GM12878 (cell line): Measurements from ENCODE around the gene TEX47. TPM values are rescaled to one million over a fixed set of nuclear protein-coding genes. Genes with fewer than 3 reads are reported as not detected.

Experiments used
- ATAC-seq: fragments of 200-7000 bp; cut with Tn5 transposase; 3 replicates; pipeline ENCODE4 v1.9.1; 2020; ENCODE audit warnings: mild to moderate bottlenecking, moderate library complexity
- BruUV-seq: library from RNA; stranded (reverse); fragments of 400-500 nt; replicated peaks from 2 replicates; lab custom pipeline; 2021; lab: Mats Ljungman, UMichigan
- CTCF ChIA-PET: fragments of 300-600 bp; sonication (Branson Sonifier 250); formaldehyde crosslinking; extraction: SDS; loops from one replicate; lab custom pipeline; 2021; ENCODE audit warnings: inconsistent platforms; lab: Yijun Ruan, JAX
- POLR2A ChIA-PET: fragments of 350-600 bp; formaldehyde crosslinking; extraction: SDS; loops from one replicate; lab custom pipeline; 2021; ENCODE audit warnings: inconsistent platforms; lab: Charles Lee
- RAD21 ChIA-PET: fragments of 300-600 bp; sonication (Branson Sonifier 250); formaldehyde crosslinking; loops from one replicate; lab custom pipeline; 2023; ENCODE audit warnings: antibody characterized with exemption; ENCODE audit not compliant: unreplicated experiment; lab: Charles Lee
- SMC1A ChIA-PET: fragments of 300-600 bp; sonication (Branson Sonifier 250); formaldehyde crosslinking; loops from one replicate; lab custom pipeline; 2023; ENCODE audit not compliant: unreplicated experiment, uncharacterized antibody; lab: Charles Lee
- DNase-seq: peaks from one replicate; pipeline ENCODE4 v3.0.0-alpha.2; 2011; ENCODE audit warnings: low read depth, low spot score
- FAIRE-seq: peaks from 3 replicates; lab custom pipeline; 2011; peaks lifted over from hg19 to GRCh38; lab: Jason Lieb, UNC
- H2AFZ ChIP-seq: 2 replicates; pipeline ENCODE4 v1.6.0; 2011; ENCODE audit warnings: low read depth, low read length, control low read depth; ENCODE audit not compliant: control insufficient read depth
- H3K27ac ChIP-seq: 2 replicates; pipeline ENCODE4 v1.5.1; 2011; ENCODE audit warnings: control low read depth; ENCODE audit not compliant: control insufficient read depth, insufficient read depth
- H3K27me3 ChIP-seq, 2 experiments: replicated peaks in 1 of 2; 2 replicates each; pipeline versions ENCODE4 v1.6.0 to v1.6.1; 2011; ENCODE audit warnings: low read length in 1 of 2; ENCODE audit not compliant: control insufficient read depth in 2 of 2, insufficient read depth in 2 of 2
- H3K36me3 ChIP-seq, 2 experiments: 2 replicates each; pipeline ENCODE4 v1.5.1; 2011; ENCODE audit warnings: low read length in 1 of 2; ENCODE audit not compliant: control insufficient read depth in 2 of 2, insufficient read depth in 2 of 2
- H3K4me1 ChIP-seq: 2 replicates; pipeline ENCODE4 v1.6.1; 2011; ENCODE audit warnings: mild to moderate bottlenecking, low read length, moderate library complexity, mixed read lengths; ENCODE audit not compliant: control insufficient read depth, insufficient read depth
- H3K4me2 ChIP-seq: 2 replicates; pipeline ENCODE4 v1.6.0; 2011; ENCODE audit warnings: control low read depth; ENCODE audit not compliant: control insufficient read depth, insufficient read depth
- H3K4me3 ChIP-seq: fragments of 200-600 bp; sonication (generic); 2 replicates; pipeline ENCODE4 v1.5.1; 2016
- H3K79me2 ChIP-seq: 2 replicates; pipeline ENCODE4 v1.6.0; 2011; ENCODE audit warnings: low read length; ENCODE audit not compliant: control insufficient read depth, insufficient read depth
- H3K9ac ChIP-seq: 2 replicates; pipeline ENCODE4 v1.8.0; 2011; ENCODE audit warnings: low read length, control low read depth, mixed read lengths; ENCODE audit not compliant: control insufficient read depth, insufficient read depth
- H3K9me3 ChIP-seq: replicated peaks from 3 replicates; pipeline ENCODE4 v1.5.1; 2011; ENCODE audit warnings: mild to moderate bottlenecking, low read length; ENCODE audit not compliant: control insufficient read depth, insufficient read depth
- H4K20me1 ChIP-seq: 2 replicates; pipeline ENCODE4 v1.6.0; 2011; ENCODE audit not compliant: control insufficient read depth, insufficient read depth
- BHLHE40 ChIP-seq, 2 experiments: fragments of 450-650 bp in 1 of 2; IDR thresholded peaks; 2 replicates each; pipeline ENCODE4 v1.6.1; 2011 to 2017; ENCODE audit warnings: low read depth in 2 of 2, borderline replicate concordance in 1 of 2, improper control_type of control experiment in 1 of 2, low read length in 1 of 2, mild to moderate bottlenecking in 1 of 2
- CHD4 ChIP-seq: fragments of 200-600 bp; sonication (generic); IDR thresholded peaks from 2 replicates; pipeline ENCODE4 v1.6.1; 2016; ENCODE audit warnings: mild to moderate bottlenecking
- CREM ChIP-seq: IDR thresholded peaks from 2 replicates; pipeline ENCODE4 v1.6.1; 2014; ENCODE audit warnings: antibody characterized with exemption, low read depth
- DPF2 ChIP-seq: fragments of 450-650 bp; IDR thresholded peaks from 2 replicates; pipeline ENCODE4 v1.6.1; 2017; ENCODE audit warnings: mild to moderate bottlenecking
- E2F4 ChIP-seq: IDR thresholded peaks from 2 replicates; pipeline ENCODE4 v1.6.1; 2012; ENCODE audit warnings: low read depth, low read length, improper control_type of control experiment
- PBX3 ChIP-seq: IDR thresholded peaks from 2 replicates; pipeline ENCODE4 v1.6.1; 2011; ENCODE audit warnings: mild to moderate bottlenecking, low read depth, low read length, moderate library complexity; ENCODE audit not compliant: insufficient replicate concordance
- PML ChIP-seq: IDR thresholded peaks from 2 replicates; pipeline ENCODE4 v1.6.1; 2012; ENCODE audit warnings: low read length, inconsistent platforms
- POLR2AphosphoS2 ChIP-seq: IDR thresholded peaks from 2 replicates; pipeline ENCODE4 v1.6.1; 2011; ENCODE audit warnings: low read depth, mild to moderate bottlenecking, low read length, improper control_type of control experiment, moderate library complexity
- RAD21 ChIP-seq: IDR thresholded peaks from 2 replicates; pipeline ENCODE4 v1.6.1; 2011; ENCODE audit warnings: mild to moderate bottlenecking, low read depth, low read length, moderate library complexity; ENCODE audit not compliant: insufficient read depth
- RFX5 ChIP-seq: IDR thresholded peaks from 2 replicates; pipeline ENCODE4 v1.6.1; 2011; ENCODE audit warnings: low read depth, low read length, improper control_type of control experiment
- SMAD5 ChIP-seq: IDR thresholded peaks from 2 replicates; pipeline ENCODE4 v1.6.1; 2016; ENCODE audit warnings: antibody characterized with exemption, low read depth
- TAF1 ChIP-seq: IDR thresholded peaks from 2 replicates; pipeline ENCODE4 v1.6.1; 2011; ENCODE audit warnings: mild to moderate bottlenecking, low read depth, low read length, borderline replicate concordance
- ZBED1 ChIP-seq: IDR thresholded peaks from 2 replicates; pipeline ENCODE4 v1.6.1; 2016; ENCODE audit warnings: borderline replicate concordance
- ZNF687 ChIP-seq: fragments of 450-650 bp; IDR thresholded peaks from 2 replicates; pipeline ENCODE4 v1.6.1; 2017; ENCODE audit warnings: mild to moderate bottlenecking, moderate library complexity
- WGBS: methylation state at CpG from one replicate; pipeline ENCODE4 v1.1.6; 2016; ENCODE audit warnings: low lambda C conversion rate; ENCODE audit not compliant: insufficient replicate concordance, insufficient coverage; ENCODE audit errors: missing lambda C conversion rate; 5-methylcytosine and 5-hydroxymethylcytosine counted together
- in situ Hi-C: fragments of 300-500 bp; cut with MboI; formaldehyde crosslinking; loops from 9 replicates; pipeline ENCODE4 v1.14.3; 2018; ENCODE audit warnings: mixed read lengths
- intact Hi-C: fragments of 100-400 bp; cut with micrococcal nuclease; formaldehyde crosslinking; loops from one replicate; pipeline ENCODE4 v1.14.2; 2022; ENCODE audit not compliant: unreplicated experiment
- polyA plus RNA-seq, 11 experiments: library from polyadenylated mRNA; depleted of rRNA in 4 of 11; unstranded in 6 of 11; stranded (reverse) in 5 of 11; fragments of >200 nt; fragmentation: Nextera tagmentation in 4 of 11; fragmentation: Illumina TruSeq in 1 of 11; extraction: Ambion mirVana in 4 of 11; extraction: Trizol in 1 of 11; gene quantifications; 1 replicate in 1 of 11; 2 replicates in 10 of 11; pipeline versions ENCODE4 v1.2.1 to v1.2.3, GENCODE V29; 2011 to 2016; ENCODE audit warnings: inconsistent platforms in 2 of 11, missing spikeins in 2 of 11, low read depth in 1 of 11
- total RNA-seq, 4 experiments: library from RNA; depleted of rRNA in 3 of 4; stranded (reverse); fragments of >200 nt in 3 of 4; fragmentation: Illumina TruSeq in 1 of 4; extraction: Trizol in 1 of 4; gene quantifications; 2 replicates each; pipeline versions ENCODE4 v1.2.1 to v1.2.3, GENCODE V29; 2013 to 2021
- TF ChIP-seq, protein P1 (sequence below): fragments of 450-650 bp; conservative IDR thresholded peaks from 2 replicates; pipeline ENCODE4 v1.6.1; 2017; ENCODE audit warnings: mild to moderate bottlenecking, moderate library complexity

TEX47 gene
- total and polyA plus RNA-seq, 10 of the 15 experiments (the other 5 are each of a cell fraction or from before 2014, with no cell fraction given) = not detected

DNA sequence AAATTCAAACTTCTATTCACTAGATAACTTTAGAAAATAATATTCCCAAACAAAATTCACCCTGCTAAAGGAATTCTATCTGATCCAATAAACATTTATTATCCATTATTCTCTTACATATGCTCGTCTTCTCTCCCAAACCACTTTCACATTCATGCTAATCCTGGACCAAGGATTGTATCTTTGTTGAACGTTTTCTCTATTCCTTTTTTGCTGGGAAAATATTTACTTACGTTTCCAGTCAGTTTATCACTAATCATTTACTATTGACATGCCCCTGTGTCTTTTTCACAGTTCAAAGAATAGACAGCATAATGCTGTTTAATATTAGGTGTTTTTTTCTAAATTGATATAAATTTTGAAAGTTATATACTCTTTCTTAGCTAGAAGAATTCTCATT is 3.2 kb downstream of the TEX47 start (continued):
- TF ChIP-seq ZNF687 (no peak), BHLHE40 (IDR thresholded peaks at IDR 0.05; ENCODE audit: borderline replicate concordance in 1 of 2, low read depth in 2 of 2, low read length in 1 of 2) (no peak)
- TF ChIP-seq, protein P1, sequence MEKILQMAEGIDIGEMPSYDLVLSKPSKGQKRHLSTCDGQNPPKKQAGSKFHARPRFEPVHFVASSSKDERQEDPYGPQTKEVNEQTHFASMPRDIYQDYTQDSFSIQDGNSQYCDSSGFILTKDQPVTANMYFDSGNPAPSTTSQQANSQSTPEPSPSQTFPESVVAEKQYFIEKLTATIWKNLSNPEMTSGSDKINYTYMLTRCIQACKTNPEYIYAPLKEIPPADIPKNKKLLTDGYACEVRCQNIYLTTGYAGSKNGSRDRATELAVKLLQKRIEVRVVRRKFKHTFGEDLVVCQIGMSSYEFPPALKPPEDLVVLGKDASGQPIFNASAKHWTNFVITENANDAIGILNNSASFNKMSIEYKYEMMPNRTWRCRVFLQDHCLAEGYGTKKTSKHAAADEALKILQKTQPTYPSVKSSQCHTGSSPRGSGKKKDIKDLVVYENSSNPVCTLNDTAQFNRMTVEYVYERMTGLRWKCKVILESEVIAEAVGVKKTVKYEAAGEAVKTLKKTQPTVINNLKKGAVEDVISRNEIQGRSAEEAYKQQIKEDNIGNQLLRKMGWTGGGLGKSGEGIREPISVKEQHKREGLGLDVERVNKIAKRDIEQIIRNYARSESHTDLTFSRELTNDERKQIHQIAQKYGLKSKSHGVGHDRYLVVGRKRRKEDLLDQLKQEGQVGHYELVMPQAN = no peak

- H3K27me3 ChIP-seq = no peaks in the 10 kb centered on the region
- H3K79me2 ChIP-seq = no peaks in the 10 kb centered on the region
- CTCF ChIA-PET = interaction anchor here (1.4 to 2.0 kb wide), 4 partner anchors 13 to 1636 kb away, joined by 3 to 7 read pairs (median 5); no protein-coding TSS in a partner anchor
- no peak overlapping the region for H3K4me3 ChIP-seq
- no peak overlapping the region for H3K9ac ChIP-seq
- H3K4me1 ChIP-seq = no peaks in the 10 kb centered on the region
- in situ Hi-C loops = loop anchor here (25.0 kb wide), 1 partner anchor 1320 kb away; no protein-coding TSS in a partner anchor
- H3K9me3 ChIP-seq = no peaks in the 10 kb centered on the region
- H4K20me1 ChIP-seq = no peaks in the 10 kb centered on the region
- POLR2A ChIA-PET = no interaction called here
- SMC1A ChIA-PET = interaction anchor here (0.8 to 3.0 kb wide), 4 partner anchors 17 to 1231 kb away, joined by 3 to 8 read pairs (median 4); no protein-coding TSS in a partner anchor
- no peak overlapping the region for H2AFZ ChIP-seq
- intact Hi-C loops = loop anchor here (10.0 kb wide), 1 partner anchor 833 kb away; no protein-coding TSS in a partner anchor
- no peak overlapping the region for H3K27ac ChIP-seq
- no peak overlapping the region for H3K4me2 ChIP-seq
- ATAC-seq (no peak), DNase-seq (no peak), FAIRE-seq (no peak)
- 51% methylated on average over 4 of the region's 4 CpGs for WGBS
- no peaks in the 10 kb centered on the region for H3K36me3 ChIP-seq
- RAD21 ChIA-PET = interaction anchor here (2.1 kb wide), 1 partner anchor 43 kb away, joined by 7 read pairs; no protein-coding TSS in a partner anchor
- BruUV-seq = no TSS peak
- no peak for TF ChIP-seq CHD4
- TF ChIP-seq DPF2 = no peak
- TF ChIP-seq PBX3 = no peak
- TF ChIP-seq TAF1 = no peak
- TF ChIP-seq SMAD5 = no peak
- no peak for TF ChIP-seq ZBED1
- no peak for TF ChIP-seq E2F4
- TF ChIP-seq RAD21 = no peak
- no peak for TF ChIP-seq PML
- TF ChIP-seq POLR2AphosphoS2 = no peak
- TF ChIP-seq CREM = no peak
- no peak for TF ChIP-seq RFX5
These were observed 3.6 kb downstream of the TEX47 start for GRCh38 chr7:88791891-88792290.
